Hepatocyte (in vitro differentiated cells): ENCODE results near the gene GCNT4. TPM values are rescaled to one million over a fixed set of nuclear protein-coding genes. Genes with fewer than 3 reads are reported as not detected.

Experiments used
- DNase-seq: peaks from one replicate; pipeline ENCODE4 v3.0.0-alpha.2; 2016; ENCODE audit warnings: low spot score
- H2AFZ ChIP-seq: fragments of 200-600 bp; sonication (generic); 2 replicates; pipeline ENCODE4 v1.6.0; 2016; ENCODE audit warnings: antibody characterized with exemption, mild to moderate bottlenecking
- H3K27ac ChIP-seq: fragments of 200-600 bp; sonication (generic); 2 replicates; pipeline ENCODE4 v1.5.1; 2016; ENCODE audit warnings: mild to moderate bottlenecking
- H3K27me3 ChIP-seq: fragments of 200-600 bp; sonication (generic); 2 replicates; pipeline ENCODE4 v1.6.1; 2016
- H3K36me3 ChIP-seq: fragments of 200-600 bp; sonication (generic); replicated peaks from 2 replicates; pipeline ENCODE4 v1.5.1; 2016; ENCODE audit warnings: low read depth; ENCODE audit not compliant: insufficient read depth
- H3K4me1 ChIP-seq: fragments of 200-600 bp; sonication (generic); 2 replicates; pipeline ENCODE4 v1.5.1; 2016; ENCODE audit warnings: mild to moderate bottlenecking, moderate library complexity; ENCODE audit not compliant: insufficient read depth
- H3K4me2 ChIP-seq: fragments of 200-600 bp; sonication (generic); 2 replicates; pipeline ENCODE4 v1.6.0; 2016
- H3K4me3 ChIP-seq: fragments of 200-600 bp; sonication (generic); 2 replicates; pipeline ENCODE4 v1.5.1; 2016; ENCODE audit warnings: mild to moderate bottlenecking
- H3K79me2 ChIP-seq: fragments of 200-600 bp; sonication (generic); 2 replicates; pipeline ENCODE4 v1.6.0; 2017; ENCODE audit warnings: mild to moderate bottlenecking
- H3K9me2 ChIP-seq: fragments of 200-600 bp; sonication (generic); replicated peaks from 2 replicates; pipeline ENCODE4 v1.6.0; 2017; ENCODE audit warnings: mild to moderate bottlenecking; ENCODE audit not compliant: insufficient read depth
- H3K9me3 ChIP-seq: fragments of 200-600 bp; sonication (generic); 2 replicates; pipeline ENCODE4 v1.5.1; 2016; ENCODE audit warnings: low read depth, mild to moderate bottlenecking
- H4K20me1 ChIP-seq: fragments of 200-600 bp; sonication (generic); 2 replicates; pipeline ENCODE4 v1.6.0; 2016; ENCODE audit warnings: mild to moderate bottlenecking; ENCODE audit not compliant: insufficient read depth, poor library complexity, severe bottlenecking
- EZH2 ChIP-seq: fragments of 200-600 bp; sonication (generic); IDR thresholded peaks from 2 replicates; pipeline ENCODE4 v1.6.1; 2016; ENCODE audit warnings: antibody characterized with exemption, mild to moderate bottlenecking, borderline replicate concordance
- EZH2phosphoT487 ChIP-seq: fragments of 200-600 bp; sonication (generic); IDR thresholded peaks from one replicate; pipeline ENCODE4 v1.6.1; 2018; ENCODE audit warnings: antibody characterized with exemption, mild to moderate bottlenecking, low read depth, moderate library complexity; ENCODE audit not compliant: unreplicated experiment, severe bottlenecking
- WGBS: methylation state at CpG from one replicate; pipeline ENCODE4 v1.1.6; 2016; ENCODE audit warnings: low lambda C conversion rate; ENCODE audit errors: missing lambda C conversion rate; 5-methylcytosine and 5-hydroxymethylcytosine counted together
- polyA plus RNA-seq: library from polyadenylated mRNA; unstranded; fragments of >200 nt; fragmentation: Nextera tagmentation; extraction: Ambion mirVana; gene quantifications from 2 replicates; pipeline ENCODE4 v1.2.1, GENCODE V29; 2016
- total RNA-seq: library from RNA; depleted of rRNA; stranded (reverse); fragments of >200 nt; gene quantifications from 2 replicates; pipeline ENCODE4 v1.2.3, GENCODE V29; 2014
- TF ChIP-seq, protein P1 (sequence below): fragments of 200-600 bp; sonication (generic); IDR thresholded peaks from 2 replicates; pipeline ENCODE4 v1.5.1; 2016; ENCODE audit warnings: antibody characterized with exemption, mild to moderate bottlenecking; ENCODE audit not compliant: poor library complexity

Gene GCNT4
- total and polyA plus RNA-seq, 2 experiments from 2014 or later = 1.5 to 8.3 TPM

GRCh38 chr5:75043633-75044264 lies 8.6 kb downstream of the GCNT4 start:
- no peaks in the 10 kb centered on the region for H3K9me2 ChIP-seq
- H3K27ac ChIP-seq = no peak overlapping the region
- no peaks in the 10 kb centered on the region for H3K36me3 ChIP-seq
- H4K20me1 ChIP-seq = no peaks in the 10 kb centered on the region
- no peak overlapping the region for H3K4me2 ChIP-seq
- H3K79me2 ChIP-seq = peaks cover 20% of the 10 kb centered on the region
- H3K9me3 ChIP-seq = no peaks in the 10 kb centered on the region
- TF ChIP-seq, protein P1, sequence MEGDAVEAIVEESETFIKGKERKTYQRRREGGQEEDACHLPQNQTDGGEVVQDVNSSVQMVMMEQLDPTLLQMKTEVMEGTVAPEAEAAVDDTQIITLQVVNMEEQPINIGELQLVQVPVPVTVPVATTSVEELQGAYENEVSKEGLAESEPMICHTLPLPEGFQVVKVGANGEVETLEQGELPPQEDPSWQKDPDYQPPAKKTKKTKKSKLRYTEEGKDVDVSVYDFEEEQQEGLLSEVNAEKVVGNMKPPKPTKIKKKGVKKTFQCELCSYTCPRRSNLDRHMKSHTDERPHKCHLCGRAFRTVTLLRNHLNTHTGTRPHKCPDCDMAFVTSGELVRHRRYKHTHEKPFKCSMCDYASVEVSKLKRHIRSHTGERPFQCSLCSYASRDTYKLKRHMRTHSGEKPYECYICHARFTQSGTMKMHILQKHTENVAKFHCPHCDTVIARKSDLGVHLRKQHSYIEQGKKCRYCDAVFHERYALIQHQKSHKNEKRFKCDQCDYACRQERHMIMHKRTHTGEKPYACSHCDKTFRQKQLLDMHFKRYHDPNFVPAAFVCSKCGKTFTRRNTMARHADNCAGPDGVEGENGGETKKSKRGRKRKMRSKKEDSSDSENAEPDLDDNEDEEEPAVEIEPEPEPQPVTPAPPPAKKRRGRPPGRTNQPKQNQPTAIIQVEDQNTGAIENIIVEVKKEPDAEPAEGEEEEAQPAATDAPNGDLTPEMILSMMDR = no peak
- TF ChIP-seq EZH2phosphoT487 = no peak
- no peak for TF ChIP-seq EZH2
- H3K27me3 ChIP-seq = no peaks in the 10 kb centered on the region
- H2AFZ ChIP-seq = no peak overlapping the region
- WGBS = 88% methylated on average over 7 of the region's 7 CpGs
- H3K4me3 ChIP-seq = no peak overlapping the region
- no peak for DNase-seq
- H3K4me1 ChIP-seq = peaks cover 17% of the 10 kb centered on the region

GRCh38 chr5:75042522-75042921 lies 9.8 kb downstream of the GCNT4 start:
- H2AFZ ChIP-seq = no peak overlapping the region
- H3K27me3 ChIP-seq = no peaks in the 10 kb centered on the region
- 92% methylated on average over 1 of the region's 1 CpG for WGBS
- H3K36me3 ChIP-seq = no peaks in the 10 kb centered on the region
- H3K4me2 ChIP-seq = no peak overlapping the region
- H3K79me2 ChIP-seq = peaks cover 9% of the 10 kb centered on the region
- peaks cover 11% of the 10 kb centered on the region for H3K4me1 ChIP-seq
- no peaks in the 10 kb centered on the region for H3K9me3 ChIP-seq
- no peak for DNase-seq
- TF ChIP-seq EZH2 (no peak), EZH2phosphoT487 (no peak)
- TF ChIP-seq, protein P1 = no peak
- no peaks in the 10 kb centered on the region for H4K20me1 ChIP-seq
- no peak overlapping the region for H3K4me3 ChIP-seq
- H3K9me2 ChIP-seq = no peaks in the 10 kb centered on the region
- H3K27ac ChIP-seq = no peak overlapping the region

GRCh38 chr5:75040973-75041372 lies 11.4 kb downstream of the GCNT4 start:
- Histone ChIP-seq H4K20me1 (no peaks in the 10 kb centered on the region), H3K79me2 (peaks cover 9% of the 10 kb centered on the region), H3K27me3 (no peaks in the 10 kb centered on the region), H3K9me3 (no peaks in the 10 kb centered on the region), H3K27ac (no peak overlapping the region), H3K9me2 (no peaks in the 10 kb centered on the region), H3K4me1 (no peaks in the 10 kb centered on the region), H3K4me2 (no peak overlapping the region), H3K36me3 (no peaks in the 10 kb centered on the region), H2AFZ (no peak overlapping the region), H3K4me3 (no peak overlapping the region)
- DNase-seq = no peak
- 76% methylated on average over 4 of the region's 4 CpGs for WGBS
- TF ChIP-seq EZH2phosphoT487 (no peak), EZH2 (no peak)
- TF ChIP-seq, protein P1 = no peak
